ENCODE measurements around the gene ELOA.
"Not testable (repeated sequence)": the region's sequence is repeated elsewhere in the genome, so short reads cannot be mapped to it uniquely, and the experiment has no call there.

ELOA gene

GRCh38 chr1:23787701-23788100, 44.4 kb downstream of the ELOA start:
- no peak for DNase-seq

- DNase-seq, result no peak
Measured at GRCh38 chr1:23788695-23789094, 45.4 kb downstream of the ELOA start.

- peak; percentile 86 for DNase-seq
Measured at GRCh38 chr1:23790696-23791515, 47.6 kb downstream of the ELOA start, which contains the start of gene LYPLA2. TSS of gene LYPLA2 (plus strand) at chr1:23791145. CDS start at chr1:23792683, 1,538 bp downstream.

GRCh38 chr1:23791516-23792047, 48.3 kb downstream of the ELOA start:
- DNase-seq, result no peak

GRCh38 chr1:23792151-23792945, 49.1 kb downstream of the ELOA start:
- DNase-seq, result no peak

- peak; percentile 54 for DNase-seq
Measured at GRCh38 chr1:23793018-23793781, 49.9 kb downstream of the ELOA start.

GRCh38 chr1:23793861-23794731, 50.8 kb downstream of the ELOA start:
- DNase-seq, result no peak

GRCh38 chr1:23794732-23795182, 51.5 kb downstream of the ELOA start:
- DNase-seq, result not testable (repeated sequence)

GRCh38 chr1:23795676-23796465, 52.6 kb downstream of the ELOA start:
- no peak for DNase-seq

- no peak for DNase-seq
Measured at GRCh38 chr1:23796466-23797271, 53.4 kb downstream of the ELOA start.

GRCh38 chr1:23797478-23798448, 54.5 kb downstream of the ELOA start:
- DNase-seq, result no peak

GRCh38 chr1:23798662-23799142, 55.4 kb downstream of the ELOA start:
- no peak for DNase-seq

- DNase-seq, result no peak
Measured at GRCh38 chr1:23799255-23799569, 55.9 kb downstream of the ELOA start.

GRCh38 chr1:23799570-23800399, 56.5 kb downstream of the ELOA start:
- DNase-seq, result peak; percentile 51

GRCh38 chr1:23800400-23801337, 57.4 kb downstream of the ELOA start, which contains the start of gene GALE:
TSS of gene GALE (minus strand) at chr1:23800754. CDS start at chr1:23799007, 1,747 bp downstream.
- peak; percentile 97 for DNase-seq

GRCh38 chr1:23801338-23801748, 58.1 kb downstream of the ELOA start:
- DNase-seq, result no peak

Measured in CD4-positive, alpha-beta T cell treated with Interleukin-15 for 1 hour (primary cell).